DMS79 (cell line): Measurements from ENCODE around the gene MAD1L1.

ENCODE experiments used
- DNase-seq: peaks from one replicate; lab custom pipeline; 2025; lab: John Stamatoyannopoulos, UW

Gene MAD1L1

DNA sequence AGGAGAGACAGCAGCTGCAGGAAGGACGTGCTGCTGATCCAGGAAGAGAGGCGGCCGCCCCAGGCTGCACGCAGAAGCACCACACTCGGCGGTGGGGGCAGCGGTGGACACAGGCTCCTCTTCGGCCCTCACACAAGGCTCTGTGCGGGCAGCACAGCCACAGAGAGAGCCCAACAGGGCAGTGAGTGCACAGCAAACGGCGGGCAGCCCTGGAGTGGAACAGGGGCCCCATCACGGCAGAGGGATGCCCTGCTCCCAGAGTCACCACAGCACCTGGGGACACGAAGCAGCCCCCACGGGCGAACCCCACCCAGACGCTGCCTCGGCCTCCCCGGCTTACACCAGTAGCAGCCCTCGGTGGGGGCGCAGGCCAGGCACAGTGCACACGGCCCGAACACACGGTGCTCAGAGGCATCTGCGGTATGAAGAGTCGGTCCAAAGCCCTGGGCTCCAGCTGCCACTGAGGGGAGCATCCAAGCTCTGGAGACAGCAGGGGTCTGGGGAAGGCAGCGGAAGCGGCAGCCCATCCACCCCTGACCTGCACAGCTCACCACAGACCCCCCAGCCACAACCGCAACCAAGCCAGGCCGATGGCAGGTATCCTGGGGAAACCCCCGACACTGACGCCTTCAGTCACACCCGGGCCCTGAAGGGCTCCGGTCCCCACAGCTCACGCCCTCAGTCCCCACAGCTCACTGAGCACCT, 26.1 kb upstream of the MAD1L1 start:
- DNase-seq, result no peak

DNA sequence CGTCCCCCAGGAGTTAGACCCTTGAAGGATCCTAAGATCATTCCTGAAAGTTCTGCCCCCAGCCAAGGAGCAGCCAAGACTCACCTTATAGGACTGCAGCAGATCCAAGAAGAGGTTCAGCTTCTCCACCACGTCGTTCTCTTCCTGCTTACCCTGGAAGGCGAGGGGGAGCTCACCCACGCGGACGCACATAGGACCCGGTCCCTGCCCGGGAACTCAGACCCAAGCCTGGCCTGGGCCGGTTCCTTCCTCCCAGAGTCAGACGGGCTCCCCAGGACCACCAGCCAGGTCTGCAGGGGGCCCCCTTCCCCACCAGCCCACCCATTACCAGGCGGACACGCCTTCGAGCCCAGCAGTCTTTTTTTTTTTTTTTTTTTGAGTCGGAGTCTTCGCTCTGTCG, 24.9 kb upstream of the MAD1L1 start:
- DNase-seq, result no peak

DNA sequence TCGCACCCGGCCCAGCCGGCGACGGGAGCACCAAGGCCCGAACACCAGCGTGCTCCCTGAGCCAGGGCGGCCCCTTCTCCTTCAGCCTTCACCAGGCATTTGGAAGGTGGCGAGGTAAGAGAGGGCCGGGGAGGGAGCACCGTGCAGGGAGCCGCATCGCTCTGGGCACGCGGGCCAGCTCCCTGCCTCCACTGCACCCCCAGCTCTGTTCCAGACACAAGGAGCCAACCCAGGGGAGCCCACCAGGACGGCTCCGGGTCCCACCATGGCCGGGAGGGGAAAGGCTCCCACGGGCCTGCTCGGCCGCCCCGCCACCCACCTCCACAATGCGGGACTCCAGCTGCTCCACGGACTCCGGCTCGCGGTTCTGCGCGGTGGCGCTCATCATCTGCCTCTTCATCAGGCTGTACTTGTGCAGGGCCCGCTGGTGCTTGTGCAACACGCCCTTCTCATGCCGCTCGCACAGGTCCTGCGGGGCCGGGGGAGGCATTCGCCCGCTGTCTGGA, 24.4 kb upstream of the MAD1L1 start:
- no peak for DNase-seq

DNA sequence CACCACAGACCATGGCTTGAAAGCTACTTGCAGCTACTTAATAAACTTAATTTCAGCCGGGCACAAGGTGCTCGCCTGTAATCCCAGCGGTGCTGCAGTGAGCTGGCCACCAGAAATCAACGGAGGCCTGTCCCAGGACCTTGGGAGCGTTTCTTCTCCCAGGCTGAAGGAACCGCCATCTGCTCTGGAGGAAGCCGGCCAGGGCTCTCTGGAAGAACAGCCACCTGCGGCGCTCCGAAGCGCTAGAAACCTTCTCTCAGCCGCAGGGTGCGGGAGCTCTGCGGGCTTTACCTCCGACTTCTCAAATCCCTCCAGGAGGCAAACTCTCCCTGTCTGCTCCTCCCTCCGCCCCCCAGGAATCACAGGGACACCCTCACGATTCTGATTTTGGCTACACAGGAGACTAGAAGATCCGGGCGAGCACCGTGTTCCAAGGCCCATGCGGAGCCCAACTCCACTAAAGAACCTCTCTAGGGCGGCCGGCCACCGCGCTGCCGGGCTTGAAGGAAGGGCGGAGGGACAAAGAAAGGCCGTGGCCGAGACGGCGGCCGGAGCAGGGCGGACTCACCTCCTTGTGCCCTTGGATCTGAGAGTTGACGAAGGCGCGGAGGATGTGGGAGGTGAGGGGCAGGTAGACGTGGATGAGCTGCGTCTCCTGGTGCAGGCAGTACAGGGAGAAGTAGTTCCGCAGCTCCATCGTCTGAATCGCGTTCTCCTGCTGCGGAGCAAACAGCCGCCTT, 23.7 kb upstream of the MAD1L1 start:
- no peak for DNase-seq

DNA sequence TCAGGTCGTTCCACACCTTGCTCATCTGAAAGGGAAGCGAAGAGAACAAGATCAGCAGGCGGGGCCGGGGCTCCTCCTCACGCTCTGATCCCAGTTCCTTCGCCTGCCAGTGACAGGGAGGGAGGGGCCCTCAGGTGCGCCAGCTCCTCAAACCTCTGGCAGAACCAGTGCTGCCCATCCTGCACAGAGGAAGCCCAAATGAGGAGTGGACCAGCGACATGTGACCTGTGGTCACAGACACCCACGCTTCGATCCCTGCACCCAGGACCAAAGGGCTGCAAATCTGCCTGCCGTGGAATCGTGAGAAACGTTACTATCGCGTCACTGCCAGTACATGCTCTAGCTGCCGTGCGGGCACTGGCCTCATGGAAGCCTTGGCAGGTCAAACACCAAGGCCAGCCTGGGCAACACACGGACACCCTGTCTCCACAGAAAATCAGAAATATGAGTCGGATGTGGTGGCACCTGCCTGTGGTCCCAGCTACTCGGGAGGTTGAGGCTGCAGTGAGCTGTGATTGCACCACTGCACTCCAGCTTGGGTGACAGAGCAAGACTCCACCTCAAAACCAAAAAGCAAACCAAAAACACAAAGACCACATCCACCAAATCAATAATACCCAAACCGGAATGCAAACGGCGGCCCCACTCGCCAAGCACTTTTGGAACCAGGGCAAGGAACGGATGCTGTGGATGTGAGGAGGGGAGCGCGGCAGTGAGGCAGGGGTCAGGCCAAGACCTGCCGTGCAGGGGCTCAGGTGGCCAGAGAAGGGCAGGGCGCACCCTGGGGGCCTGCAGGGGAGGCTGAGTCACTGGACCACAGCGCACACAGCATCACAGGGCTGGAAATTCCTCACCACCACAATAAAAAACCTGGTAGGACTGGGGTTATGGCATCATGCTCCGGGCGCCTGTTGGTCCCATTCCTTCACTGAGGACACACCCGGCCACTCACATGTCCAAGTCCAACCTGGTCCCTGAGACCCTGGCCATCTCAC, 22.7 kb upstream of the MAD1L1 start:
- DNase-seq, result no peak

DNA sequence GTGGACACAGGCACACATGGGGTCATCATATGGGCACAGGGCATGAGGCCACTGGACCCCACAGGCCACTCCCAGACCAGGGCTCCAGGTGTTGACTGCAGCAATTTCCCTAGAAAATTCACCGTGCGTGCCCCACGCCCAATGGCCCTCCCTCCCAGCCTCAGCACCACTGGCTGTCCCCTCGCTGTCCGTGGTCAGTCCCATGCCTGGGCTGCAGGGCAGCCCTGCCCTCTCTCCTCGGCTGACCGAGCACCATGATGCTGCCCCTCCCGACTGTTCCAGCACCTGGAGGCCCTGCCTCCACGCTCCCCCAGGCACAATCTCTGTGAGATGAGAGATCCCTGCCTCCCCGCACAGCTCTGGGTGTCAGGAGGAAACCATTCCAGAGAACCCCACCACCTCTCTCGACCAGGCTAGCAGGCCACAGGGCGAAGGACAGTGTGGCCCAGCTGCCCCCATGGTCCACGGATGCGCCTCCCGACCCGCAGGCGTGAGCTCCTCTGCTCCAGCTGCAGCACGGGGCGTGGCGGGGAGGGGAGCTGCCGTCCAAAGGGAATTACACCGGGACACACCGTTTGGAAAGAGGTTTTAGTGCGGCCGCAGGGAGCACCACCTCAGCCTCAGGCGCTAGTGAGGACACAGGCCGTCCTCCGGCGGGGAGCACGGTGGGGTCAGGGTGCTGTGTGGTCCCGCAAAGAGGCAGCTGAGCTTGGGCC, 21.8 kb upstream of the MAD1L1 start:
- no peak for DNase-seq

DNA sequence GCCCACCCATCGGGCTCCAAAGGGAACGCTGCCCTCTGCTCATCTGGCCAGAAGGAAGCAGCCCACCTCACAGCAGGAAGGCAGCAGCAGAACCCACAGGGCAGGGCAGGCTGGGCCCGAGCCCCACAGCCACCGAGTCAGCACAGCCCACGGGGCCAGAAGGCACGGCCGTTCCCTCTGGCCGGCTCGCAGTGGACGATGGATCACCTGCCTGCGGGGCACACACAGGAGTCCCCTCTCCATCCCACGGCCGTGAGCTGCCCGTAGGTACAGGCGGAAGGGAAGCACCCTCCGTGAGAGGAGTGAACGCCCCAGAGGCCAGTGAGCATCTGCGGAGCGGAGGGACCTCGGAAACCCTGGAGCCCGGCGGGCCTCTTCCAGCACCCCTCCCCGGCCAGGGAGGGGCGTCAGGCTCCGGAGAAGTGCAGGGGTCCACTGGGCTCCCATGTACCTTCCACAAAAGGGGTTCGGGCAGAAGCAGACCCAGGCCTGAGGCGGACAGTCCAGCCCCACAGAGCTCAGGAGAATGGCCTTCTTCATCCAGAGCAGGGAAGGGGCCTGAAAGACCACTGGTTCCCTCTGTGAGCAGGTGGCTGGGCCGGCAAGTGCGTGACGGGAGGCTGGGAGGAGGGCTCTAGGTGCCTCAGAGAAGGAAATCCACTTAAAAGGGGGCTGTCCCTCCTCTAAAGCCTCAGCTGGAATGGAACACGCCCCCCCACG, 20.9 kb upstream of the MAD1L1 start:
- no peak for DNase-seq

DNA sequence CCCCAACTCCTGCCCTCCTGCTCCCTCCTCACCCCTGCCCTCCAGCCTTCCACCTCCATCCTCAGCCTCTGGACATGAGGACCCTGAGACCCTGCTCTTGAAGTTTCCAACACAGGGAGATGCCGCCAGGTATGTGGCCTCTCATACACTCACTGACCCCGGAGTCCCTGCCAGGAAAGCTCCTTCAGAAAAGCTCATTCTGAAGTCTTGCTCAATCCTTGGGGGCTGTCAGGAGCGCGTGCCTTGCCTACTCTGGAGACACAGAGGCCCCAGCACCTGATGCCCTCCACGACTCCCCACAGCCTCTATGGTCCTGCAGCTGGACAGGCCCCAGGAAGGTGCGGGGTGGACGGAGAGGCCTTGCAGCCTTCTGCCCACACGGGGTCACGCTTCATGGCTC, 20.3 kb upstream of the MAD1L1 start:
- DNase-seq, result no peak

DNA sequence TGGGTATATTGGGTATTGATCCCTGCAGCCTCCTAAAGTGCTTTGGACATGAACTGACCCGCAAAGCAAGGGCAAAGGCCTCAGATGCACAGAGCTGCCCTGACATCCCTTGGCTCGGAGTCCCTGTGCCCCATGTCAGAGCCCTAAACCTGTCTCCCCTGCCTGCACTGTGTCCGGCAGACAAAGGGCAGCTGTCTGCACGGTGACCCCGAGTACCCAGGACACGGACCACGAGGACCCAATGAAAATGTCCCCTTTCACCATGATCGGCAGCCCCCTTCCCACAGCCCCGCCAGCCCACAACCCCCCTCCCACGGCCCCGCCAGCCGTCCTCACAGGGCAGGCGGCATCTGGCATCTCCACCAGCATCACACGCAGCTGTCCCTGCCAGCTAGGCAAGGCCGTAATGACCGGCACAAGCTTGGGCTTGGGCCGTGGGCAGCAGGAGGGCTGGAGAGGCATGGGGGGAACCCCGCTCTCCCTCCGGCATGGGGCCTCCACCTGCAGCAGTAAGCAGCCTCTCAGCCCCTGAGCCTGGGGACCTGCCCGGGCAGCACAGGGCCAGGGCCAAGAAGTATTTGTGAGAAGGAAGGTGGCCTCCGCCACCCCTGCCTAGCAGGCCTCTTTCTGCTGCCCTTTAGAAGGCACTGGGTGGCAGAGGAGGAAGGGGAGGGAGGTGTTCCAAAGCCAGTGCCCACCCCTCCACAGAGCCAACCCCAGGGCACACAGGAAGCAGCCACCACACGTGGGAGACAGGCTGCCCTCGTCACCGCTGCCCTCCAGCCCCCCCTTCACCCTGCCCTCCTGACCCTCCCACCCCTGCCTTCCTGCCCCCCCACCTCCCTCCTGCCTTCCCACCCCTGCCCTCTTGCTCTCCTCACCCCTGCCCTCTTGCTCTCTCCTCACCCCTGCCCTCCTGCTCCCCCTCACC, 19.4 kb upstream of the MAD1L1 start:
- no peak for DNase-seq

DNA sequence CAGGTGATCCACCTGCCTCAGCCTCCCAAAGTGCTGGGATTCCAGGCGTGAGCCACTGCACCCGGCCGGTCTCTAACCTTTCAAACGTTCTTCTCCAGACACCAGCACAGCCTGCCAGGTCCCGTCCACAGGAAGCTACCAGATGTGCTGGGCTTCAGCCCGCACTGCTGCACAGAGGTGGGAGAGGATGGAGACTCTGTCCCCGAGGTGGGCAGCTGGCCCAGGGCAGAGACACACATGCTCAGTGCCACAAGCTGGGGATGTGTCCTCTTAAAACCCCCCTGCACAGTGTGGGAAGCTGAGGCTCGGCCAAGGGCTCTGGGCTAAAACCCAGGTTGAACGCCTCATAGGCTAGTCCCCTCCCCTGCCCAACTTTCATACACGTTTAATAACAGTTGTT, 18.6 kb upstream of the MAD1L1 start:
- DNase-seq, result no peak

DNA sequence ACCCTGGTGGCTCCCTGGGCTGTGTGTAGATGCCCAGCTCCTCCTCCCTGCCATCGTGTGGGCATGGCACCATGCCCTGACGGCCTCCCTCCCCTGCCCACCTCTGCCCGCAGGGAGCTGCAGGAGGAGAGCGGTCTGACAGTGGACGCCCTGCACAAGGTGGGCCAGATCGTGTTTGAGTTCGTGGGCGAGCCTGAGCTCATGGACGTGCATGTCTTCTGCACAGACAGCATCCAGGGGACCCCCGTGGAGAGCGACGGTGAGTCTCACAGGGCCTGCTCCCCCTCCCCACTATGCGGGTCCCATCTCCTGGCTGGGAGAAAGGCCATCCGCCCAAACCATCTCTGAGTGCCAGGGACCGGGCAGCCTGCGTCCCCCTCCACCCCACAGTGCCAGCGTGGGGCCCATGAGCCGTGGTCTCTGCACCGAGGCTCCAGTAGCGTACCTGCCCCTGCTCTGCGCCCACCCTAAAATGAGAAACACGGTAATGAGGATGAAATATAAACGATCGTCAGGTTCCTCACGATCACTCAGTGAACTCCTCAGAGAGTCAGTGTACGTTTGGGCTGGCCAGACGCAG, 17.1 kb upstream of the MAD1L1 start:
- DNase-seq, result no peak

DNA sequence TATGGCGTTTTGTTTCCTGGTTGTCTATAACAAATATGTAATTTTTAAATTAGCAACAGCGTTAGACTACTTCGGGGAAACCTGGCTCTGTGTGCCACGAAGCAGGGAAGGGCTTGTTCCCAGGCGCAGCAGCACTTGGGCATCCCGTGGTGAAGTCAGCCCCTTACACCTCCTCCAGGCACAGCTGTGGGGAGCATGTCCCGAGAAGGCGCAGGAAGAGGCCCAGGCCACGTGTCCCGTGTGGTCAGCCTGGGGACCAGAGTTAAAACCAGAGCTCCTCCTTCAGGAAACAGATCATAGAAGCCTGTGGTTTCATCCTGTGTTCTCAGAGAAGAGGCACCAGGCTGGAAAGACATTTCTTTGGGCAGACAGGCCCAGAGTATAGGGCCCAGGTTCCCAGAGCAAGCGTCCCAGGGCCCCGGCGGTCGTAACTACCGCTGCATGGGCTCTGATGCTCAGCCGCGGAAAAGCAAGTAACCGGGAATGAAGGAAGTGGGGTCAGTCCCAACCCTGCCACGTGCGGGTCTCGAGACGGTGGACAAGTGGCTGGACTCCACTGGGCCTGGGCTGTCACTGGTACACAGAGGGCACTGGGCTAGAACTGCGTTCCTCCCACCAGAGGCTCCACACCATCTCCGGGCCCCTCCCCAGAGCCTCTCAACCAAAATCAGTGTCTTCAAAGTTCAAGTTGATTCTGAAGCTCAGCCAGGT, 16.4 kb upstream of the MAD1L1 start:
- DNase-seq, result no peak

DNA sequence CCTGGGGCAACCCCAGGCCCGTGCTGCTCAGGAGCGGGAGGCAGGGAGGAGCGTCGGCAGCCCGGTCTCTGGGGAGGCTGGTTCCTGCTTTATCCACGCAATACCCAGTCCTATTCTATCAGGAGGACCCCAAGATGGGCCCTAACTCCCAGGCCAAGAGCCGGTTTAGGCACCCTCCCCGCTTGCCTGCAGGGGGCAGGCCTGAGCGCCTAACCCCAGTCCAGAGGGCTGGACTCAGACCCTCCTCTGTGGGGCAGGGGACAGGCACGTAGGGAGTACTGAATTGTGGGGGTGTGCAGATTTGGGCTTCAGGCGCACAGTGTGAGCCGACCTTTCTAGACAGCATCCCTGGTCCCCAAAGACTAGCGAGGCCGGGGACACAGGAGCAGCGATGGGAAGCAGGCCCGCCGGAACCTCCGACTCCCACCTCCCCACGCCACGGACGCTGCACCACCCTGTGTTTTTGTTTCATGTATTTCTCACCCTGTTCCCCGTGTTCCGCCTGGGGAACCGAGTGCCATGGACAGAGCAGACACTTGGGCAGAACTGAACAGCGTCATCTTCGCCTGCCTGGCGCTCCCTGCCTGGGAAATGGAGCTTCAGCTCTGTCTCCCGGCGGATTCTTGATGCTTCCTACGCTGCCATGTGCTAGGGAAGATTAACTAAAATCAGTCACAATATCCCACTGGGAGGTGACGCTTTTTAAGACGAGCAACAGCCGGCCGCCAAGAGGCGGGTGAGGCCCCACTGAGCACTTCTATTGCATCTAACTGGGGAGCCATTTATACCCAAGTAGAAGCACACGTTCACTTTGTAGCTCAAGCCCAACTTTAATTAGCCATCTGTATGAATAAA, 14.6 kb upstream of the MAD1L1 start:
- no peak for DNase-seq

DNA sequence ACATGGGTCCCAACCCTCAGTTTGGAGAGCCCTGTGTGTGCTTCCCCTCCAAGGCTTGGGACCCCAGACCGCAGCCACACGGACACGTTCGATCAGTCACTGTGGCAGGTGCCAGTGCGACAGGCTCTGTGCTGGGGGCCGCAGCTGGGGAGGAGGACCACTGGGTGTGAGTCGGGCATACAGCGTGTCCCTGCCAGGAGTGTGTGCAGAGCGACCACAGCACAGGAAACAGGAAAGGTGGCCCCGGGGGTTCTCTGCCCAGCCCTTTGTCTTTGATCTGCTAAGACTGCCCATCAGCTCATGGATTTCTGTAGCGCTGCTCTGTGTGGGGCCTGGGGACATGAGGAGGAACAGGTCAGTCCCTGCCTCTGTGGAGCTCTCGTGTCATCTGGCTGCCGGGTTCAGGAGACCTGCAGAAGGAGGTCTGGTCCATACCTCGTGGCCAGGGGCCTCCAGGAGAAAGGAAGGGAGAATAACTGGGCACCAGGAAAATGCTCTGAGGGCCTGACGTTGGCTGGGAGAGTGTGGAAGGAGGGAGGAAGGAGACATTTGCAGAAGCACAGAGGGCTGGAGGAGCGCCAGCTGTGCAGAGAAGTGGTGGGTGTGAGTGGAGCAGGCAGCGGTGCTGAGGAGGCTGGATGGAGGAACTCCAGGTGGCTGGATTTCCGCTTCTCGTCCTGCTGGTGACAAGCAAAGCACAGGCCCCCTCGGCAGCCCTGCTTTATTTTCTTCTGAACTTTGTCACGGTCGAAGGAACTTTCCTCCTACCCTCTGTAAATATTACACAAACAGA, 13.3 kb upstream of the MAD1L1 start:
- DNase-seq, result no peak

DNA sequence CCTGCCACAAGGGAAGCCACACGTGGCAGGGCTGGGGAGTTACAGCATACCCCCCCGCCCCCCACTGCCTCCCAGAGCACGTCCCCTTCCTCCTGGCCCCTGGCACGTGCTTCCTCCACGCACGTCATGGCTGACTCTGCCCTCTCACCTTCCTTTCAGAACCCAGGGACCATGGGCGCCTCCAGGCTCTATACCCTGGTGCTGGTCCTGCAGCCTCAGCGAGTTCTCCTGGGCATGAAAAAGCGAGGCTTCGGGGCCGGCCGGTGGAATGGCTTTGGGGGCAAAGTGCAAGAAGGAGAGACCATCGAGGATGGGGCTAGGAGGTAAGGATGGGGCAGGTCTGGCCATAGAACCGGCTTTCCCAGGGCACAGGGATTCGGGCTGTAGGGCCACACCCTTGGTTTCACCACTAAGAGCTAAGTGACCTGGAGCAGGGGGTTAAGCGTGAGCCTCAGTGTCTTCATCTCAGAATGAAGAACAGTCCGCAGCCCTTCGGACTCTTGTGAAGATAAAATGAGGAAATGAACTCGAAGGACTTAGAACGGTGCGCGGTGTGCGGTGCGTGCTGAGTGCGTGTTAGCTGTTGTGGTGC, 11.8 kb upstream of the MAD1L1 start:
- no peak for DNase-seq

DNA sequence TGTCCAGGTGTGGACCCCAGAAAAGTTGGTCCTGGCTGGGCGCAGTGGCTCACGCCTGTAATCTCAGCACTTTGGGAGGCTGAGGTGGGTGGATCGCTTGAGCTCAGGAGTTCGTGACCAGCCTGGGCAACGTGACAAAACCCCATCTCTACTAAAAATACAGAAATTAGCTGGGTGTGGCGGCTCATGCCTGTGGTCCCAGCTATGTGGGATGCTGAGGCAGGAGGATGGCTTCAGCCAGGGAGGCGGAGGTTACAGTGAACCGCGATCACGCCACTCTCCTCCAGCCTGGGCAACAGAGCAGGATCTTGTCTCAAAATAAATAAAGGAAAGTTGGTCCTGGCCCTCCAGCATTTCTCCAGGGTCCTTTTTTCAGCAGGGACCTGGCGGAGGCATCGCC, 10.7 kb upstream of the MAD1L1 start:
- DNase-seq, result no peak
